Activated T-cell treated with anti-CD3 and anti-CD28 coated beads for 48 hours (primary cell): ENCODE results near the gene PPIL1.

ENCODE experiments used
- DNase-seq: peaks from one replicate; pipeline ENCODE4 v3.0.0-alpha.2; 2020; ENCODE audit warnings: low read depth

Gene PPIL1

DNA sequence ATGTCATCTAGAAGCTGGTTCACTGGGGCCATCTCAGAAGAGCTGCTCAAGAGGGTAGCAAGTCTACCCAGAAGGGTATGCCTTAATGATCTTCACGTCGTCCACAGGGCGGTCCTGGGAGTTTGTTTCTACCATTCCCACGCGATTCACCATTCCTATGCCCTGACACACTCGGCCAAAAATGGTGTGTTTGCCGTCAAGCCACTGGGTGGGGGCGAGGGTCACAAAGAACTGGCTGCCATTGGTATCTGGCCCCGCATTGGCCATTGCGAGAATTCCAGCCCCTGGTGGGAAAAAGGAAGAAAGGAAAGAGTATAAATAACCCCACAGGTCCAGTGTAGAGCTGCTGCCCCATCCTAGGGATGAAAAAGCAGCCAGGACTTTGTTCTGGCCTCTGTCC lies 18.9 kb downstream of the PPIL1 start:
- no peak for DNase-seq

DNA sequence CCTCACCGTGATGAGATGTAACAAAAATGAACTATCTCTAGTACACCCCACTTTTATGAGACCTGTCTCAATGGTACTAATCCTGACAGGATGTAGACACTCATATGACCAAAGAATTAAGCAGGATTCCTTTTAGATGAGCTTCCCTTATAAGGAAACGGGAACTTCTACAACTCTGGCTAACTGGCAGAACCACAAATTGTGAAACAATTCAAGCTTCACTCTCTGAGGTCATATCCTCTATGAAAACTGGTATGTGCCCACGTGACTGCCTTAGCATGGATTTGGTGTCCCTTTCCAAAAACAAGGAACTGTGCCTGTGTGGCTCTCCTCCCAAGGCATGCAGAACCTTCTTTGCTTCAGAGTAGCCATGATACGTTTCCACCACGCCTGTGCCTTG lies 21.3 kb downstream of the PPIL1 start:
- DNase-seq = no peak

DNA sequence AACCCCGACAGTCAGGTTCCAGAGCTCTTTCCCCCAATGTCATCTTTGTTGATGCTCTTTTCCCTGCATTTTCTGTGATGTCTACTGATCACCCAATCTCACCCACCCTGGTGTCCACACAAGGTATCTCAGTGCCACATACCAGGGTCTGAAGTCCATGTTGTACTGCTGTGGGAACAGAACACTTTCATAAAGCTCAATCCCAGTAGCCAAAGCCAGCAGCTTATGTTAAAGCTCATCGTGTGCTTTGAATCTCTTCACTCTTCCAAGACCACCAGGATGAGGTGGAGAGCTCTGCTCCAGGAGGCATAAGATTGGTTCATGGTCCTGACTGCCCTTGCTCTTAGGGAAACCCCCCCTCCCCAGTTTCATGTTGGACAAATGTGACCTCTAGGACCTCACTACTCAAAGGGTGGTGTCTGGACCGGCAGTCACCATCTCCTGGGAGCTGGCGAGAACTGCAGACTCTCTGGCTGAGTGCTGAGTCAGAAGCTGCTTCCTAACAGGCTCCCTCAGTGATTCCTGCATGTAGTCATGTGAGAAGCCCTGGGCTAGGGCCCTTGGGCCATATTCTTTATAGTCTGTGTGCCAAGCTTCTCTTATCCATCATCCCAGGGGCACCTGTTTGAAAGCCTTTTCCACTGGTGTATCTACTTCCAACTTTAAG lies 22.0 kb downstream of the PPIL1 start:
- no peak for DNase-seq

GRCh38 chr6:36851626-36852025 lies 23.0 kb downstream of the PPIL1 start:
- DNase-seq = no peak

DNA sequence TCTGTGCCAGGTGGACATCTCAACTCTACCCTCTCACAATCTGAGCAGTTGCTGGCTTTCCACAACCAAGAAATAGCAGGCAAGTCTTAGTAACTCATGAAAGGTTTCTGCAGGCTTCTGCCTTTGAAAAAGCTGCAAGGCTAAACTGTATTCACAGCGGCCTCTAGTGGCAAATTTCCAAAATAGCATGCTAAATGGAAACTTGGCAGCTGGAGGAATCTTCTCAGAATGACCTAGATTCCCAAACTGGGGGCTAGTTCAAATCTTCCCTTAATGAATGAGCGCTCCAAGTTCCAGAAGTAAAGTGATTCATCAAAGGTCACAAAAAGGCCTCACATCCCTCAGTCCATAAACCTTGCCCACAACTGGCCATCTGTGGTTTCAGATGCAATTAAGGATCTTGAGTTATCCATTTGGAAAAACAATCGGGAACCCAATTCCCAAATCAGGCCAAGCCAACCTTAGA lies 23.4 kb downstream of the PPIL1 start:
- DNase-seq = no peak

DNA sequence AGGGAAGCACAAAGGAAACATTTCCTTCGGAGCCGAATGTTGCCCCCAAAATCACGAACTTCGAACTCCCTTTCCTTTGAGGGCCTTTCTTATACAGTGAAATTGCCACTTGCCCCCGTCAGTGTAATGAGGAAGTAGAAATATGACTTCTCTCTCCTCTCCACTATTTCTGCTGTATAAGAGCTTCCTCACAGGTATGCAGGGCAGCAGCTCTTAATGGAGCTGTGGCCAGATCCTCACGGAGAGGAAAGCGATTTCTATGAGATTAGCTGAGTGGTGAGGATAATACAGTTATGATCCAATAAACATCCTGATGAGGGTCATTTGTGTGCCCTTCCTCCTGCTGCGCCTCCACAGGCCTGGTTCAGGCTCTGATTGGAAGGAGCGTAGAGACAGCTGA lies 24.6 kb downstream of the PPIL1 start:
- DNase-seq = no peak

DNA sequence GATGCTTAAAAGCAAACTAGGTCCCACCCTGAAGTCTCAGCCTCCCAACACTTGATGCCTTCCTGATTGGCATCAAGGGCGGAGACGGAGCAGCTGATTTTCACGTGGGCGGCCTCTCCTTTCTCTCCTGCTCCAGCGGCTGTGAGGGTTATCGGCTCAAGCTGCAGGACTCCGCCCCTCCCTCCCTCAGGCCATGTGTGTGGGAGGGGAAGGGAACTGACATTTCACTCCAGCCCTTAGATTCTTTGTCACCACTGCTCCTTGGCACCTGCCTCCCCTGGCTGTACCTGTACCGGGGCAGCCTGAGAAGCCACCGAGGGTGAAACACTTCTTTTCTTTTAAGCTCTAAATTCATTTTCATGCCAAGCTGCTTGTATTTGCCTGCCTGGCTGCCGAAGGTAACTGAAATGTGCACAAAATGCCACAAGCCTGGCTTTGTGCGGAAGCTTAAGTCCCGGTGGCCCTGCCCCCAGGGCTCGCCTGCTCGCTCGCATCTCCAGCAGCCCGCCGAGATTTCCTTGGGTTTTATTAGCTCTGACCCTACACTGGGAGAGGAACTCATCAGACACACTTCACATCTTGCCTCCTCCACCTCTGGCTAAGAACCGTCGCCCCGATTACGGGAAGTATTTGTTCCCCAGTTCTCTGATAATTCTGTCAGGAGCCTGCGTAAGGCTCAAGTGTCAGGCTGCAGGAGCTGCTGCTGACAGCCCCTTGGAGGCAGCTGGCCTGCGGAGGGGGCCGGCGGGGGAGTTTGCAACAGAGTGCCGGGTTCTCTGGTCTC lies 25.8 kb downstream of the PPIL1 start:
- no peak for DNase-seq

- DNase-seq = no peak
These were observed 26.6 kb downstream of the PPIL1 start for GRCh38 chr6:36847991-36848390.

DNA sequence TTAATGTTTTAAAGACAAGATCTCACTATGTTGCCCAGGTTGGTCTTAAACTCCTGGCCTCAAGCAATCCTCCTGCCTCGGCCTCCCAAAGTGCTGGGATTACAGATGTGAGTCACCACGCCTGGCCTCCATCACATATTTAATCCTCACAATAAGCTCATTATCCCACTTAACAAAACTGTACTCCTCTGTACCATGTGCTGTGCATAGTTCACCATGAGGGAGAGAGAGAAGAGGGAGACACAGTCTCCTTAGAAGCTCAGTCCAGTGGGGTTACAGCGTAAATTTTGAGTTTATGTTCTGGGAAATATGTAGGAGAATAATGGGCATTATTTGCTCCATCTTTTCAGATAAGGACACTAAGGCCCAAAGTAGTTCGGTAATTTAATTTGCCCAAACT lies 27.5 kb downstream of the PPIL1 start:
- no peak for DNase-seq

- DNase-seq = no peak
These were observed 29.4 kb downstream of the PPIL1 start for GRCh38 chr6:36845233-36845632.

DNA sequence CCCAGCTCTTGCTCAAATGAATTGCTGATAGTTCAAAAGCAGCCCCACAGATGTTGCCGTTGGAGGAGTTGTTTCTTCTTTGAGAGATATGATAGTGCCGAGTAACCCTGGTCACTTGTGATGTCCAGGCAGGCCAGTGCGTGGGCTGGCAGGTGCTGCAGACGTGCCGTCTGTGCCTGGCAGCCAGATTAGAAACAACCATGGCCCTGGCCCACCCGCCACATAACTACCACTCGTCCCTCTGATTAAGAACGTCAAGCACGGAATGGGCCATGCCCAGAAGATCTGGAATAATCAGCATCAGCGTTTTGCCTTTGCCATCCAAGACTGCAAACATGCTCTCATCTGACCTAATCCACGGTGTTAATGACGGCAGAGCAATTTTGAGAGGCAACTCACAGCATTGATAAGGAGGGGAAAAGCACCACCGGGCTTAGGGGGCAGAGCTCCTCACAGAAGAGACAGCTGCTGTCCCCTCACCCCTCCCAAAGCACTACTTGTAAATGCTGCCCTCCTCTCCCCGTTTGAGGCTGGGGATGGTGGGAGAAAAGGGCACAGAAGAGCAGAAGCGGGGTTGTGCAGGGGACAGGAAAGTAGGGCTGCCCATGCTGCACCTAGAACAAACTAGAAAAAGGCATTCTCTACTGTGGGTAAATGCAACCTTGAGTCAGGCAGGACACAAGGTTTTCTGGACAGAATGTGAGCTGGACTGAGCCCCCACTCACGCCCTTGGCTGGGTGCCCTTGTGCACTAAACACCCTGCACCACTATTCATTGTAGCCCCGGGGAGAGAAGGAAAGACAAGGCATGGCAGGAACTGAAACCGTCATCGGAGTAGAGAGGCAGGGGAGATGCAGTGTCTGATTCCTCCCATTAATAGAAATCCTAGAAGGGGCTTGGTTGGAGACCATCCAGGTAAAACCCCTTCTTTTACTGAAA lies 30.1 kb downstream of the PPIL1 start:
- DNase-seq = no peak

- DNase-seq = no peak
These were observed 31.4 kb downstream of the PPIL1 start for GRCh38 chr6:36843170-36843569.

GRCh38 chr6:36841756-36842155 lies 32.8 kb downstream of the PPIL1 start:
- no peak for DNase-seq

GRCh38 chr6:36840432-36841403 lies 33.9 kb downstream of the PPIL1 start:
- DNase-seq = no peak

DNA sequence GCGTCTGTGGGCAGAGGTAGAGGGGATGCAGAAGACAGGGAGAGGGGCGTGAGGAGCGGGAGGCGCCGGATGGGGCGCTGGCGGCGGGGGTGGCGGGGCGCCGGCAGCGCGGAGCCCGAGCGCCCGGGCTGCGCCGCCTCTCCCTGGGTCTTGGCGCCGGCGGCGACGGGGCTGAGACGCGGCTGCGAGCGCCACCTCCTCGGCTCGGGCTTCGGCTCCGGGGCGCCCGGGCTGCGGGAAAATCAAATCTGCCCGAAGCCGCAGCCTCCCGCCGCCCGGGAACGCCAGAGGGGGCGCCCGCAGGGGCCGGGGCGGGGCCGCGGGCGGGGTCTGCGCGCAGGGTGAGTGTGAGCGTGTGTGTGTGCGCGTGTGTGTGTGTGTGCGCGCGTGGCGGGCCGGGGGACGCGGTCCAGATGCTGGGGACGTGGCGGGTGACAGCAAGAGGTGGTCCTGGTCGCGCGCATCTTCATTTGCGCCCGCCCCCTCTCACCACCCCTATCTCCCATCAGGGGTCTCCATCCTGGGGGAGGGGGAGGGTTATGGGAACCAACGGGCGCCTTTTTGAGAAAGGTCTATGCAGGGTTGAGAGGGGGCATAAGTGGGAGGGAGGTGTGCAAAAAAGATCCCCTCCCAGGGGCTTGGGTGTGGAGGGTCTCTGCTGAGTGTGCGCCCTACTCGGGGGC lies 34.7 kb downstream of the PPIL1 start:
- DNase-seq = peak; percentile 28

- DNase-seq = no peak
These were observed 35.5 kb downstream of the PPIL1 start, which contains the start of gene CPNE5 for GRCh38 chr6:36838896-36839748. CPNE5 (minus strand) TSS chr6:36839444; CDS start chr6:36839377, 67 bp downstream.

DNA sequence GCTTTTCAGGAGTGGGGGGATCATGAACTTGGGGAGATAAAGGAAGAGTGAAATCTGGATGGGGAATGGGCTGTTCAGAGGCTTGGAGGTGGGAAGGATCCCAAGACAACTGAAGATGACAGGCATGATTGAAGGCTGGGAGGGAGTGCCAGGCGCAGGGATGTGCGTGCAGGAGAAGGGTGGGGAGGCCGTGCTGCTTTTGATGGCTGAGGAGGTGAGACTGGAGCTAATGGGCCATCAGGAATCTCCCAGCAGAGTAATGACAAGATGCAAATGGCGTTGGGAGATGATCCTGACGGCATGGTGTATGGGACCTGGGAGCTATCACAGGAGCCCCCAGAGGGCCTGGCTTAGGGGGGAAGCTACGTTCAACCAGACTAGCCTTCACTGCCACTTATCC lies 36.9 kb downstream of the PPIL1 start:
- DNase-seq = no peak

DNA sequence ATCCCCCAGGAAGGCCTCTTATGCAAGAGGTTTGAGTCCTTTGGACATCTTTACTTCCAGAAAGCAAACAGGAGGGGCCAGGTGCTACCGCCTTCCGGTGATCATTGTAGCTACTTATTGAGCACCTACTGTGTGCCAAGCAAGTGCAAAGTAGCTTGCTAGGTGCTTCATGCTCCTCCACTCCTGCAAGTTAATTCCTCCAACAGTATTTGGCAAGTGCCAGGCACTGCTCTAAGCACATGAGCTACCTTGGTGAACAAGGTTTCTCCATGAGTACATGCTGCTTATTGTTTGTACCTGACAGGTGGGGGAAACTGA lies 37.6 kb downstream of the PPIL1 start:
- no peak for DNase-seq

DNA sequence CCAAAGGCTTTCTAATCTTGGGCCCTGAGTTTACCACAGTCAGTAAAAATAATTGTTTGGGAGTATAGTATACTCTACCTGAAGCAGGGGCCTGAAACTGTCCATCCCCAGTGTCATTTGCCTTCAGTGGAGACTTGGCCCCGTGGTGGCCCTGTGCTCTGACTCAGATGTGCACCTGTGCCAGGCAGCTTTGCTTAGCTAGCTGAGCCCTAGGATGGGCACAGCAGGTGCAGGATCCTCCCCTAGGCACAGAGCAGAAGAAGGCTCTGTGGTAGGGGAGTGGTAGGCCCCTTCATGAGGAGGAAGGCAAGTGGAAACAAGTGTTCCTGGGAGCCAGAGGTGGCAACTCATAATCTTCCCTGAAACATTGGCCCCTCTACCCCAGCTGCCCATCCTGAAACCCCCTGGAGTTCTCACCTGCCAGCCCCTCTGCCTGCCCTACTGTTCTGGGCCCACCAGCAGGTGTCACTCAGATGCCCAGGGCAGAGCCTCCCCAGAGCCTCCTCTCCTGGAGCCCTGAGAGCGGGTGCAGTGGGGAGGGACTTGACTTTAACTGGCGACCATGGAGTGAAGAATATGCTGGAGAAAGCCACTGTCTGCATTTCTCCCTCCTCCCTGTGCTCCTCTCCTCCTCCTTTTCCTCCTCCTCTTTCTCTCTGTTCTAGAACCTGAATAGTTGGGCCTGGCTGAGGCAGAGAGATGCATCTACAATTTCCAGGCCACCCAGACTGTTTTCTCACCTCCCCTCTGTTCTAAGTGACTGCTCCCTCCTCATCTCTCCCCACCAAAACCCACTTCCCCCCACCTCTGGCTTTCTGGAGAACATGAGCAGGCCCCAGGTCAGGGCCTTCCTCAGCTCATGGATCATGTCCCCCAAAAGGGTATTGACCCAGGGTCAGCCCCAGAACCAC lies 38.2 kb downstream of the PPIL1 start:
- DNase-seq = no peak
